Kidney (tissue), 14 donors: ENCODE data around the gene SNX27. TPM values are rescaled to one million over a fixed set of nuclear protein-coding genes. Genes with fewer than 3 reads are reported as not detected.

Source experiments
- DNase-seq, 5 donors: peaks; one replicate each; pipeline ENCODE4 v3.0.0-alpha.2; 2013 to 2020
- FAIRE-seq: peaks from 2 replicates; lab custom pipeline; 2012; peaks lifted over from hg19 to GRCh38; lab: Jason Lieb, UNC
- H3K27ac ChIP-seq, 2 donors: one replicate each; pipeline ENCODE4 v1.7.0; 2013; ENCODE audit warnings: low read depth in 2 of 2, low read length in 2 of 2, inconsistent platforms in 1 of 2
- H3K27me3 ChIP-seq: one replicate; pipeline ENCODE4 v1.7.1; 2013; ENCODE audit warnings: low read length, inconsistent platforms; ENCODE audit not compliant: control insufficient read depth, insufficient read depth
- H3K36me3 ChIP-seq, 3 donors: one replicate each; pipeline versions ENCODE4 v1.7.0 to v1.7.1; 2013; ENCODE audit warnings: low read length in 3 of 3, control low read depth in 1 of 3, inconsistent platforms in 1 of 3; ENCODE audit not compliant: insufficient read depth in 3 of 3, control insufficient read depth in 2 of 3
- H3K4me1 ChIP-seq, 3 donors: one replicate each; pipeline versions ENCODE4 v1.7.0 to v1.7.1; 2013; ENCODE audit warnings: low read length in 3 of 3, inconsistent platforms in 1 of 3, low read depth in 1 of 3; ENCODE audit not compliant: control insufficient read depth in 2 of 3, insufficient read depth in 2 of 3
- H3K4me3 ChIP-seq, 3 donors: one replicate each; pipeline versions ENCODE4 v1.7.0 to v1.8.1; 2013; ENCODE audit warnings: low read length in 3 of 3, control low read depth in 1 of 3, inconsistent platforms in 1 of 3
- H3K9ac ChIP-seq, 3 donors: one replicate each; pipeline versions ENCODE4 v1.7.0 to v1.7.1; 2013; ENCODE audit warnings: low read length in 3 of 3, control low read depth in 1 of 3, inconsistent platforms in 1 of 3
- H3K9me3 ChIP-seq, 3 donors: one replicate each; pipeline versions ENCODE4 v1.7.0 to v1.7.1; 2013; ENCODE audit warnings: low read length in 3 of 3, control low read depth in 1 of 3, inconsistent platforms in 1 of 3; ENCODE audit not compliant: control insufficient read depth in 2 of 3, insufficient read depth in 1 of 3
- CTCF ChIP-seq: IDR thresholded peaks from 3 replicates; pipeline ENCODE4 v1.5.1; 2012; ENCODE audit warnings: mild to moderate bottlenecking, moderate library complexity, borderline replicate concordance; ENCODE audit not compliant: insufficient read depth; ENCODE audit errors: extremely low read depth
- intact Hi-C: fragments of 100-400 bp; cut with DNase I; formaldehyde crosslinking; loops from one replicate; pipeline ENCODE4 v1.11.1; 2022
- polyA plus RNA-seq: library from polyadenylated mRNA; stranded (reverse); fragments of 350-450 nt; fragmentation: Illumina TruSeq; extraction: RNeasy Lipid Tissue Mini Kit (QIAGEN cat#74804); gene quantifications from one replicate; pipeline ENCODE4 v1.2.3, GENCODE V29; 2014; ENCODE audit warnings: low read depth, low replicate concordance; ENCODE audit not compliant: insufficient read depth
- total RNA-seq: library from RNA; stranded (reverse); fragmentation: NEBNext Ultra II Directional; extraction: Animal tissue kit (Norgen Biotek cat#: 25700); gene quantifications from one replicate; pipeline ENCODE4 v1.2.1, GENCODE V29; 2021
- donor health status: control.
- donor health status: control.
- donor health status: control.
- donor health status: control.
- donor health status: control.
- donor health status: DM: yes; HTN: yes; CAD: no.
- donor health status: Normal renal cell carcinoma (clear cell type).

Gene SNX27
- total and polyA plus RNA-seq, 2 donors from 2014 or later, result 13.5 to 46.3 TPM

GRCh38 chr1:151713044-151713443, 101.2 kb downstream of the SNX27 start:
- no peak for TF ChIP-seq CTCF

GRCh38 chr1:151713874-151714273, 102.0 kb downstream of the SNX27 start:
- no peaks in the 10 kb centered on the region for H3K9me3 ChIP-seq
- no peak overlapping the region for H3K4me3 ChIP-seq
- no peak overlapping the region for H3K27ac ChIP-seq
- H3K4me1 ChIP-seq, result peaks cover 0 to 8% (median 3%) of the 10 kb centered on the region in 3 donors
- no peak overlapping the region for H3K9ac ChIP-seq
- no peak for TF ChIP-seq CTCF
- H3K36me3 ChIP-seq, result no peaks in the 10 kb centered on the region
- FAIRE-seq (no peak), DNase-seq (no peak)
- intact Hi-C loops, result no loop called here
- H3K27me3 ChIP-seq, result peaks cover 5% of the 10 kb centered on the region

More at GRCh38 chr1:151713044-151713443, 101.2 kb downstream of the SNX27 start:
- no peaks in the 10 kb centered on the region for H3K9me3 ChIP-seq
- H3K9ac ChIP-seq, result no peak overlapping the region
- peaks cover 4% of the 10 kb centered on the region for H3K27me3 ChIP-seq
- peaks cover 0 to 8% (median 3%) of the 10 kb centered on the region in 3 donors for H3K4me1 ChIP-seq
- H3K36me3 ChIP-seq, result no peaks in the 10 kb centered on the region
- intact Hi-C loops, result no loop called here
- no peak overlapping the region for H3K27ac ChIP-seq
- H3K4me3 ChIP-seq, result no peak overlapping the region
- peak in 2 of 5 donors; percentile 41 to 55 for DNase-seq
- FAIRE-seq, result no peak

- no peak overlapping the region for H3K27ac ChIP-seq
- no peak for DNase-seq
- H3K4me1 ChIP-seq, result peaks cover 0 to 8% (median 3%) of the 10 kb centered on the region in 3 donors
- TF ChIP-seq CTCF, result no peak
- intact Hi-C loops, result no loop called here
- no peaks in the 10 kb centered on the region for H3K9me3 ChIP-seq
- FAIRE-seq, result no peak
- no peak overlapping the region for H3K9ac ChIP-seq
- H3K36me3 ChIP-seq, result no peaks in the 10 kb centered on the region
- peaks cover 7% of the 10 kb centered on the region for H3K27me3 ChIP-seq
- no peak overlapping the region for H3K4me3 ChIP-seq
Observed at GRCh38 chr1:151714820-151715725, 103.2 kb downstream of the SNX27 start.
